HepG2 (cell line): Measurements from ENCODE around the gene WNT10A. TPM values are rescaled to one million over a fixed set of nuclear protein-coding genes. Genes with fewer than 3 reads are reported as not detected.
A peak's percentile ranks its signal among the peaks of the same experiment; 100 is the strongest.

Experiments used
- AFF4 ChIP-seq: sonication (generic); formaldehyde crosslinking; IDR thresholded peaks from 2 replicates; pipeline ENCODE4 v1.4.0; 2020; ENCODE audit warnings: missing genetic modification reagents
- AKAP8 ChIP-seq: sonication (generic); formaldehyde crosslinking; IDR thresholded peaks from 2 replicates; pipeline ENCODE4 v1.5.1; 2020; ENCODE audit warnings: mild to moderate bottlenecking, missing genetic modification reagents
- ARID3A ChIP-seq: IDR thresholded peaks from 2 replicates; pipeline ENCODE4 v1.6.1; 2012; ENCODE audit warnings: low read depth, low read length, improper control_type of control experiment
- DPF2 ChIP-seq: sonication (generic); formaldehyde crosslinking; IDR thresholded peaks from 2 replicates; pipeline ENCODE4 v1.4.0; 2020; ENCODE audit warnings: mild to moderate bottlenecking, low read depth, missing genetic modification reagents, borderline replicate concordance
- E2F2 ChIP-seq: sonication (generic); formaldehyde crosslinking; IDR thresholded peaks from 2 replicates; pipeline ENCODE4 v1.4.0; 2020; ENCODE audit warnings: missing genetic modification reagents, borderline replicate concordance
- EP300 ChIP-seq, 3 experiments: sonication (generic) in 1 of 3; formaldehyde crosslinking in 1 of 3; IDR thresholded peaks; 2 replicates each; pipeline versions ENCODE4 v1.5.1 to v1.6.1; 2011 to 2020; ENCODE audit warnings: low read depth in 2 of 3, low read length in 2 of 3, borderline replicate concordance in 1 of 3, improper control_type of control experiment in 1 of 3, mild to moderate bottlenecking in 1 of 3, missing genetic modification reagents in 1 of 3, moderate library complexity in 1 of 3
- FOSL1 ChIP-seq: sonication (generic); formaldehyde crosslinking; IDR thresholded peaks from 2 replicates; pipeline ENCODE4 v1.9.0; 2021; ENCODE audit warnings: missing genetic modification reagents, borderline replicate concordance
- FOXJ3 ChIP-seq: sonication (generic); formaldehyde crosslinking; IDR thresholded peaks from 2 replicates; pipeline ENCODE4 v1.4.0; 2020; ENCODE audit warnings: missing genetic modification reagents, mild to moderate bottlenecking, borderline replicate concordance
- GLI4 ChIP-seq: sonication (generic); formaldehyde crosslinking; IDR thresholded peaks from 2 replicates; pipeline ENCODE4 v1.5.1; 2020; ENCODE audit warnings: missing genetic modification reagents, mild to moderate bottlenecking, moderate library complexity, borderline replicate concordance
- GPBP1L1 ChIP-seq: sonication (generic); formaldehyde crosslinking; IDR thresholded peaks from 2 replicates; pipeline ENCODE4 v1.5.0; 2020; ENCODE audit warnings: mild to moderate bottlenecking, missing genetic modification reagents
- GTF3A ChIP-seq: sonication (generic); formaldehyde crosslinking; conservative IDR thresholded peaks from 2 replicates; pipeline ENCODE4 v1.4.0; 2020; ENCODE audit warnings: mild to moderate bottlenecking, missing genetic modification reagents
- HDAC6 ChIP-seq: fragments of 200-600 bp; sonication (generic); IDR thresholded peaks from 2 replicates; pipeline ENCODE4 v1.7.0; 2017; ENCODE audit warnings: mild to moderate bottlenecking, antibody characterized with exemption, low read length, low read depth
- MBNL3 ChIP-seq: fragments of 250-450 bp; sonication (Bioruptor Pico); conservative IDR thresholded peaks from 2 replicates; pipeline ENCODE4 v1.8.0; 2022; ENCODE audit warnings: mild to moderate bottlenecking, inconsistent platforms
- NFATC3 ChIP-seq: sonication (generic); formaldehyde crosslinking; IDR thresholded peaks from 2 replicates; pipeline ENCODE4 v1.5.1; 2020; ENCODE audit warnings: mild to moderate bottlenecking, missing genetic modification reagents
- SMAD3 ChIP-seq: sonication (generic); formaldehyde crosslinking; IDR thresholded peaks from 2 replicates; pipeline ENCODE4 v1.4.0; 2020; ENCODE audit warnings: missing genetic modification reagents
- SRSF9 ChIP-seq: fragments of 200-400 bp; formaldehyde crosslinking; IDR thresholded peaks from 2 replicates; pipeline ENCODE4 v1.6.1; 2018; ENCODE audit warnings: borderline replicate concordance, mild to moderate bottlenecking, low read depth, low read length; ENCODE audit not compliant: insufficient read depth, poor library complexity, severe bottlenecking
- TGIF2 ChIP-seq: IDR thresholded peaks from 2 replicates; pipeline ENCODE4 v1.6.1; 2016; ENCODE audit warnings: control low read depth, missing compliant biosample characterization
- ZFP1 ChIP-seq: IDR thresholded peaks from 2 replicates; pipeline ENCODE4 v1.6.1; 2016
- ZNF552 ChIP-seq: sonication (generic); formaldehyde crosslinking; IDR thresholded peaks from 2 replicates; pipeline ENCODE4 v1.9.0; 2022; ENCODE audit warnings: missing genetic modification reagents, mild to moderate bottlenecking, borderline replicate concordance
- ZNF629 ChIP-seq: sonication (generic); formaldehyde crosslinking; conservative IDR thresholded peaks from 2 replicates; pipeline ENCODE4 v1.5.0; 2020; ENCODE audit warnings: missing genetic modification reagents
- ZNF780A ChIP-seq: sonication (generic); formaldehyde crosslinking; IDR thresholded peaks from 2 replicates; pipeline ENCODE4 v1.8.0; 2022; ENCODE audit warnings: mild to moderate bottlenecking, missing genetic modification reagents, moderate library complexity
- polyA plus RNA-seq, 8 experiments: library from polyadenylated mRNA; depleted of rRNA in 3 of 8; stranded (reverse) in 7 of 8; unstranded in 1 of 8; fragments of >200 nt; fragmentation: Illumina TruSeq in 4 of 8; extraction: Trizol in 4 of 8; gene quantifications; 2 replicates each; pipeline versions ENCODE4 v1.2.1 to v1.2.3, GENCODE V29; 2011 to 2016; ENCODE audit warnings: low read depth in 4 of 8, missing spikeins in 1 of 8, mixed read lengths in 1 of 8; ENCODE audit not compliant: insufficient read depth in 1 of 8
- total RNA-seq, 5 experiments: library from RNA; depleted of rRNA; stranded (reverse); fragments of >200 nt; fragmentation: Illumina TruSeq; extraction: Trizol; gene quantifications; 2 replicates each; pipeline ENCODE4 v1.2.3, GENCODE V29; 2016; ENCODE audit warnings: low read depth in 1 of 5

Gene WNT10A
- total and polyA plus RNA-seq, 2 of the 13 experiments (the other 11 are each of a cell fraction or from before 2014, with no cell fraction given), result 0.03 TPM; not detected in 1

- TF ChIP-seq FOSL1 (CRISPR knock-in tag), result no peak
- TF ChIP-seq ZNF552 (CRISPR knock-in tag), result 0 out of 2 replicates have a peak, but pooled peaks have one; percentile 34
- TF ChIP-seq AFF4 (CRISPR knock-in tag), result no peak
- no peak for TF ChIP-seq HDAC6
- peak; percentile 93 for TF ChIP-seq GTF3A (CRISPR knock-in tag)
- TF ChIP-seq EP300 (IDR thresholded peaks at IDR 0.05; ENCODE audit: low read depth in 2 of 2, low read length in 2 of 2), result no peak
- no peak for TF ChIP-seq EP300 (CRISPR knock-in tag; IDR thresholded peaks at IDR 0.05; ENCODE audit: borderline replicate concordance)
- TF ChIP-seq GLI4 (CRISPR knock-in tag), result no peak
- no peak; the same call in 1 of the 2 replicates for TF ChIP-seq ZFP1
- no peak for TF ChIP-seq SMAD3 (CRISPR knock-in tag)
- 0 out of 2 replicates have a peak, but pooled peaks have one; percentile 48 for TF ChIP-seq ZNF780A
- TF ChIP-seq ARID3A, result no peak
- no peak for TF ChIP-seq FOXJ3 (CRISPR knock-in tag)
- TF ChIP-seq SRSF9, result no peak
- no peak for TF ChIP-seq AKAP8
- TF ChIP-seq E2F2 (CRISPR knock-in tag), result no peak
- TF ChIP-seq ZNF629 (CRISPR knock-in tag), result no peak
- TF ChIP-seq DPF2 (CRISPR knock-in tag), result no peak
- TF ChIP-seq MBNL3 (CRISPR knock-in tag), result no peak
- no peak for TF ChIP-seq GPBP1L1
- TF ChIP-seq TGIF2 (CRISPR knock-in tag), result no peak
- 0 out of 2 replicates have a peak, but pooled peaks have one; percentile 32 for TF ChIP-seq NFATC3
Measured at GRCh38 chr2:218898109-218898878, 17.6 kb downstream of the WNT10A start (continued).
